RWPE1 (cell line): ENCODE data around the gene LGMN.

Experiments used
- CTCF ChIA-PET: fragments of 350-600 bp; sonication (Branson Sonifier 250); formaldehyde crosslinking; extraction: SDS; loops from one replicate; lab custom pipeline; 2021; lab: Yijun Ruan, JAX
- POLR2A ChIA-PET: fragments of 400-600 bp; formaldehyde crosslinking; extraction: SDS; loops from one replicate; lab custom pipeline; 2020; ENCODE audit warnings: antibody characterized with exemption; ENCODE audit not compliant: low non-redundant PET; lab: Yijun Ruan, JAX
- DNase-seq: peaks from one replicate; pipeline ENCODE4 v3.0.0; 2012; ENCODE audit warnings: low spot score
- H3K27ac ChIP-seq: fragments of 450-650 bp; 2 replicates; pipeline ENCODE4 v1.5.1; 2017
- TF ChIP-seq, protein P1 (sequence below): fragments of 450-650 bp; conservative IDR thresholded peaks from 2 replicates; pipeline ENCODE4 v1.5.1; 2017; ENCODE audit warnings: low read depth, mild to moderate bottlenecking

Gene LGMN

DNA sequence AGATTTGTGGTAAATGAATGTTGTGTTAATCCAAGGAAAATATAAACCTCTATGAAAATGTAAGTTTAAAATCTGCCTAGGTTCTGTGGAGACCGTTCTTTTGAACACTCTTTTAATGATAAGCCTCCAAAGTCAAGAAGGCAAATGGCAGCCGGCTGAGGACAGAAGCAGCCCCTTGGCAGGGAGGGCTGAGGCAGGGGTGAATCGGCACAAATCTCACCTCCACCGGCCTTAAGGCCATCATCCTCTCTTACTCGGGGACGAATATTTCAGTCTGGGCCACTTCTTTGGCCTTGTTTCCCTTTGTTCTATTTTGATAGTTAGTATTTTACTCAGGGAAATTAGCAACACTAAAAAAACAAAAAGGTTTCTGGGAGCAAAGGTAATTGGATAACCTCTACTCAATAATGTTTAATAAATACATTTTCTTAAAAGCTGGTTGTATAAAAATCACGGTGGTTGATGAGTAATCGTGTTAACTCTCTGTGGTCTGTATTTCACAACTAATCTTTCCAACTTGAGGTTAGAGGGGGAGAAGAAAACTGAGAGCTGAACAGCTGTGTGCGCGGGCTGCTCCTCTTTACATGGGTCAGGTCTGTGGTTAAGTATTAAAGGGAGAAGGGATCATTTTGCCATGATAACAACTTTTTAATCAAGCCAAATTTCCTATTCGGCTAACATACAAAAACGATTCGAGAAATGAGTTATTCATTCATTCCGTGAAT, 18.6 kb downstream of the LGMN start:
- H3K27ac ChIP-seq, result peak overlapping the region; percentile 48
- ChIA-PET POLR2A (no interaction called here), CTCF (no interaction called here)
- TF ChIP-seq, protein P1, sequence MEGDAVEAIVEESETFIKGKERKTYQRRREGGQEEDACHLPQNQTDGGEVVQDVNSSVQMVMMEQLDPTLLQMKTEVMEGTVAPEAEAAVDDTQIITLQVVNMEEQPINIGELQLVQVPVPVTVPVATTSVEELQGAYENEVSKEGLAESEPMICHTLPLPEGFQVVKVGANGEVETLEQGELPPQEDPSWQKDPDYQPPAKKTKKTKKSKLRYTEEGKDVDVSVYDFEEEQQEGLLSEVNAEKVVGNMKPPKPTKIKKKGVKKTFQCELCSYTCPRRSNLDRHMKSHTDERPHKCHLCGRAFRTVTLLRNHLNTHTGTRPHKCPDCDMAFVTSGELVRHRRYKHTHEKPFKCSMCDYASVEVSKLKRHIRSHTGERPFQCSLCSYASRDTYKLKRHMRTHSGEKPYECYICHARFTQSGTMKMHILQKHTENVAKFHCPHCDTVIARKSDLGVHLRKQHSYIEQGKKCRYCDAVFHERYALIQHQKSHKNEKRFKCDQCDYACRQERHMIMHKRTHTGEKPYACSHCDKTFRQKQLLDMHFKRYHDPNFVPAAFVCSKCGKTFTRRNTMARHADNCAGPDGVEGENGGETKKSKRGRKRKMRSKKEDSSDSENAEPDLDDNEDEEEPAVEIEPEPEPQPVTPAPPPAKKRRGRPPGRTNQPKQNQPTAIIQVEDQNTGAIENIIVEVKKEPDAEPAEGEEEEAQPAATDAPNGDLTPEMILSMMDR, result no peak
- peak; percentile 30 for DNase-seq

DNA sequence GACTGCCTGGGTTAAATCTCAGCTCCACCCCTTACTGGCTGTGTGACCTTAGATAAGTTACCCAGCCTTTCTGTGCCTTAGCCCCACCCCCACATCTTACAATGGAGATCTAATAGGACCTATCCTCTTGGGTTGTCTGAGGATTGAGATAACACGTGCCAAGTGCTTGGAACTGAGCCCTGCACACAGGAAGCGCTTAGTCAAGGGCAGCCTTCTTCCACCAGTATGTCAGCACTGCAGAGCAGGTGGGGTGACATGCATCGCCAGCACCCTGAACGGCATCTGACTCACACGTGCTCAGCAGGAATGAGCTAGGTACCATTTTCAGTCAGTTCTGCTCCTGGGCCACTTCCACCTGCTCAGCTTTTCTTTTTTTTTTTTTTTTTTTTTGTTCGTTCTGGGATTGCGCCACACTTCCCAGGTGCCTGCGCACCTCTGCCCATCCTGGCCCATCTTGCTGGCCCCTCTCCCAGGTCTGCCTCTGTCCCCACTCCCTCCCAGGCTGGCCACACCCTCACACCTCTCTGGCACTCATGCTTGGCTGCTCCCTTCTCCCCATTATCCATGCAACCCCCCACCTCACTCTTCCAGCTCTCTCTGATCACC, 19.6 kb downstream of the LGMN start:
- CTCF ChIA-PET, result interaction anchor here (0.5 to 1.0 kb wide), 2 partner anchors 42 to 73 kb away, joined by 3 read pairs; no protein-coding TSS in a partner anchor
- peak; percentile 84 for DNase-seq

DNA sequence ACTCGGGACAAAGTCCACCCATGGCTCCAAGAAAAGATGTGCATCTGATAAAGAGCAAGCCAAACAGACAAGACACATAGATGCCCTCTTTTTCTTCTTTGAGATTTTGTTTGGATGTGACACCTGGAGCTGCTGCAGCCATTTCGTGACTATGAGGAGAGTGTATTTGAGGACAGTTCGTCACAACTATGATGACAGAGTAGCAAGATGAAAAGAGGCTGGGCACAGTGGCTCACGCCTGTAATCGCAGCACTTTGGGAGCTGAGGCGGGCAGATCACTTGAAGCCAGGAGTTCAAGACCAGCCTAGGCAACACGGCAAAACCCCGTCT, 21.5 kb downstream of the LGMN start:
- ChIA-PET CTCF (no interaction called here), POLR2A (no interaction called here)
- no peak for DNase-seq
- TF ChIP-seq, protein P1, result no peak
- H3K27ac ChIP-seq, result peak overlapping the region; percentile 73

More for the DNA sequence above, 19.6 kb downstream of the LGMN start:
- peak overlapping the region; percentile 48 for H3K27ac ChIP-seq
- POLR2A ChIA-PET, result interaction anchor here (0.6 kb wide), 1 partner anchor 42 kb away, joined by 4 read pairs; no protein-coding TSS in a partner anchor
- TF ChIP-seq, protein P1, result no peak

DNA sequence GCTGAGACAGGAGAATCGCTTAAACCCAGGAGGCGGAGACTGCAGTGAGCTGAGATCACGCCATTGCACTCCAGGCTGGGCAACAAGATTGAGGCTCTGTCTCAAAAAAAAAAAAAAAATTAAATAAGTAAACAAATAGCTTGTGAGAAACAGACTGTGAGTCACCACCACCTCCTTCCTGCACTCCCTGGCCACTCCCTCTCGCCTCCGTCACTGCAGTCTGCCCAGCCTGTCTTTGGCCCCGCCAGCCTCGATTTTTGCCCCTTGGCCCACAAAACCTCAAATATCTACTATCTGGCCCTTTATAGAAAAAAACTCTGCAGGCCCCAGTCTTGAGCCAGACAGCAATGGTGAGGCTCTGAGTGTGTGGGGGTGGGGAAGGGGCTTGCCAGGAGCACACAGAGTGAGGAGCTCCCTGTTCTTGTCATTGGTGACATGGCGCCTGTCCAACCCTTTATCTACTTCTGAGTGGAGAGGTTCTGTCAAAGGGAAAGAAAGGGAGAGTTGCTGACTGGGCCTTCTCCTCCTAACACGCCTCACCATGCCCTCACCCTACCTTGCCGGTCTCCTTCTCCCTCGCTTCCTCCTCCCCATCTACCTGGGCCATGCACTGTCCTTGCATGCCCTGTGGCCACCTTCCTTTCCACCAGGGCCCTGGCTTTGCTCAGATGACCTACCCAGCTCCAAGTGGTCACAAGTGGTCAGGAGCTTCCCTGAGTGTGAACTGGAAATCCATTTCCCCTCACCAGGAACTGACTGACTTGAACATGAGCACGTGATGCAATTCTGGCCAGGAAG, 22.1 kb downstream of the LGMN start:
- peak; percentile 89 for DNase-seq
- H3K27ac ChIP-seq, result peak overlapping the region; percentile 73
- ChIA-PET POLR2A (interaction anchor here (0.6 kb wide), 2 partner anchors 10 to 686 kb away, joined by 3 to 6 read pairs; no protein-coding TSS in a partner anchor), CTCF (interaction anchor here (0.6 to 0.7 kb wide), 2 partner anchors 274 to 813 kb away, joined by 3 read pairs; no protein-coding TSS in a partner anchor)
- TF ChIP-seq, protein P1, result no peak

DNA sequence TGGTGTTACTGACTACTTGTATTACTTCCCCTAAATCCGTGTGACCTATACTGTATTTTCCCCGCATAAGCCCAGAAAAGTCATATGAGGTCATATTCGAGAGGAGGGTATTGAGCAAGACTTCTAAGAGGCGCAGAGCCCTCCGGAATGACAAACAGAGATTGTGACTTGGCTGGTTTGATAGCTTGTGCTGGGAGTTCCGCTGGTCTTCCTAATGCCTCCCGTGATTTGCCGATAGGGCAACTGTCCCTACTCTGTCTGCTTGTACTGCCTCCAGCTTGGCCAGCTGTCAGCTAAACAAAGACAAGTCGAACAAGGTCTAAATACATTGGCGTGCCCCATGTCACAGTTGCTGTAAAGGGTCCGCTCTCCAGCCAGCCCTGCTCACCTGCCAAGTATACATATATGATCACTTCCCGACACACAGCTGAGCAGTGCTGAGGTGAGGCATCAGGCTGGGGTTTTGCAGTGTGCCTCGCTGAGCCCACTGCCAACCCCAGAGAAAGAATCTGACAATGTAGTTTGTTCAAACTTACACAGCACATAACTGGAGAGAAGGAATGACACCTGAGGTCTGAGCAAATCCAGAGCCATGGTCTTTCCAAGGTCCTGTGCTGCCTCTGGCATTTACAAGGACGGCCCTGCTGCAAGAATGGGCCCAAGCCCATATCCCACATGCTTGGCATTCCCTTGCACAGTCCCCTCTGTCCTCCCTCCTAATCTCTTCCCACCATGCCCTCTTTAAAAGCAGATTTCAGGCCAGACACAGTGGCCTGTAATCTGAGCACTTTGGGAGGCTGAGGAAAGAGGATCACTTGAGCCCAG, 23.7 kb downstream of the LGMN start:
- POLR2A ChIA-PET, result no interaction called here
- TF ChIP-seq, protein P1, result no peak
- H3K27ac ChIP-seq, result peak overlapping the region; percentile 9; the same call in 1 of the 2 replicates
- no peak for DNase-seq
- CTCF ChIA-PET, result no interaction called here

DNA sequence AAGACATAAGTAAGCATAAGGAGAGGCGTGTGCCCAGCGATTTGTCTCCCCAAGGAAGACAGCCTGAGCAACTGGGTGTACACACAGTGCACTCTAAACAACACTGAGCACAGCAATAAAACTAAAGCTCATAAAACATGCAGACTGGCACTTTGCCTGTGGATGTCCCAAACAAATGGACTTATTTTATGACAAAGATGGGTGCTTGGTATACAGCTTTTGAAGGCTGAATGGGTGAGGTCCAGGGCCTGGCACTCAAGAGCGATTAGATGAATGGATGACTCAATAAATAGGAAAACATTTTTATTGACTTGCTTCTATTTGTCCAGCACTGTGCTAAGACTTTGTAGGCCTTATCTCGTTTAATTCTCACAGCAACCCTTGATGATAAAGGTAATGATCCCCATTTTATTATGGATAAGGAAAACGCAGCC, 28.5 kb downstream of the LGMN start:
- H3K27ac ChIP-seq, result no peak overlapping the region
- CTCF ChIA-PET, result no interaction called here
- TF ChIP-seq, protein P1, result no peak
- POLR2A ChIA-PET, result no interaction called here
- DNase-seq, result no peak
